ENCODE data around the gene ADH1C.

Gene ADH1C

GRCh38 chr4:99352602-99353537 lies at the start of gene ADH1C:
Gene ADH1C (minus strand): TSS chr4:99352746. CDS start chr4:99352675, 71 bp downstream.
- ChIA-PET POLR2A (no interaction called here), CTCF (no interaction called here)
- TF ChIP-seq CTCF (IDR thresholded peaks at IDR 0.05; ENCODE audit: insufficient read depth, low read length, missing control alignments) = no peak
- no peak within 1 kb of the TSS for H3K4me3 ChIP-seq (ENCODE audit: low read depth, low read length)
- DNase-seq (ENCODE audit: low read depth, low spot score) = no peak

- ChIA-PET POLR2A (no interaction called here), CTCF (interaction anchor here (0.9 kb wide), 1 partner anchor 279 kb away, joined by 3 read pairs; no protein-coding TSS in a partner anchor)
- no peak for TF ChIP-seq CTCF (IDR thresholded peaks at IDR 0.05; ENCODE audit: insufficient read depth, low read length, missing control alignments)
- no peak overlapping the region for H3K4me3 ChIP-seq (ENCODE audit: low read depth, low read length)
- DNase-seq (ENCODE audit: low read depth, low spot score) = no peak
Observed at GRCh38 chr4:99400831-99401230, 48.3 kb upstream of the ADH1C start.

- DNase-seq (ENCODE audit: low read depth, low spot score) = no peak
- ChIA-PET CTCF (no interaction called here), POLR2A (no interaction called here)
- TF ChIP-seq CTCF (IDR thresholded peaks at IDR 0.05; ENCODE audit: insufficient read depth, low read length, missing control alignments) = no peak
- no peak overlapping the region for H3K4me3 ChIP-seq (ENCODE audit: low read depth, low read length)
Observed at GRCh38 chr4:99399017-99399416, 46.5 kb upstream of the ADH1C start.

- no peak for DNase-seq (ENCODE audit: low read depth, low spot score)
- CTCF ChIA-PET = interaction anchor here (0.7 to 3.0 kb wide), 4 partner anchors 9 to 18 kb away, joined by 3 to 20 read pairs (median 8); no protein-coding TSS in a partner anchor
- POLR2A ChIA-PET = interaction anchor here (1.0 to 1.6 kb wide), 2 partner anchors 8 to 13 kb away, joined by 4 to 10 read pairs; no protein-coding TSS in a partner anchor
- no peak for TF ChIP-seq CTCF (IDR thresholded peaks at IDR 0.05; ENCODE audit: insufficient read depth, low read length, missing control alignments)
- no peak overlapping the region for H3K4me3 ChIP-seq (ENCODE audit: low read depth, low read length)
Observed at GRCh38 chr4:99395595-99396364, 43.2 kb upstream of the ADH1C start.

GRCh38 chr4:99394896-99395295 lies 42.4 kb upstream of the ADH1C start:
- ChIA-PET CTCF (interaction anchor here (2.0 to 3.0 kb wide), 2 partner anchors 10 to 17 kb away, joined by 13 to 20 read pairs; no protein-coding TSS in a partner anchor), POLR2A (interaction anchor here (1.6 kb wide), 1 partner anchor 9 kb away, joined by 10 read pairs; no protein-coding TSS in a partner anchor)
- no peak for DNase-seq (ENCODE audit: low read depth, low spot score)
- no peak for TF ChIP-seq CTCF (IDR thresholded peaks at IDR 0.05; ENCODE audit: insufficient read depth, low read length, missing control alignments)
- no peak overlapping the region for H3K4me3 ChIP-seq (ENCODE audit: low read depth, low read length)

All from AG04449 (cell line).